HCT116 (cell line): Measurements from ENCODE around the gene SNRNP200. TPM values are rescaled to one million over a fixed set of nuclear protein-coding genes. Genes with fewer than 3 reads are reported as not detected.
A peak's percentile ranks its signal among the peaks of the same experiment; 100 is the strongest.

Experiments
- ATAC-seq: fragments of 200-7000 bp; cut with Tn5 transposase; 2 replicates; pipeline ENCODE4 v1.9.1; 2020; ENCODE audit warnings: mild to moderate bottlenecking, moderate library complexity
- BruUV-seq: library from RNA; stranded (reverse); fragments of 400-500 nt; replicated peaks from 2 replicates; lab custom pipeline; 2021; lab: Mats Ljungman, UMichigan
- CTCF ChIA-PET: fragments of 300-600 bp; sonication (Branson Sonifier 250); formaldehyde crosslinking; loops from one replicate; lab custom pipeline; 2021; ENCODE audit warnings: antibody characterized with exemption; lab: Charles Lee
- POLR2A ChIA-PET: fragments of 300-600, 350-600 bp; sonication (Branson Sonifier 250); formaldehyde crosslinking; loops from one replicate; lab custom pipeline; 2021; ENCODE audit warnings: antibody characterized with exemption; lab: Charles Lee
- RAD21 ChIA-PET, 2 experiments: fragments of 300-600 bp; sonication (Branson Sonifier 250); formaldehyde crosslinking; loops; one replicate each; lab custom pipeline; 2023; ENCODE audit warnings: low total read pairs in 2 of 2; ENCODE audit not compliant: uncharacterized antibody in 2 of 2, unreplicated experiment in 2 of 2, low non-redundant PET in 1 of 2; lab: Charles Lee
- DNase-seq: peaks from one replicate; pipeline ENCODE4 v3.0.0-alpha.2; 2010; ENCODE audit warnings: low read depth, low spot score
- H2AFZ ChIP-seq: fragments of 200-600 bp; shearing (Covaris generic), sonication (generic); 2 replicates; pipeline ENCODE4 v1.6.1; 2017; ENCODE audit warnings: low read depth, mixed run types, mixed read lengths, antibody characterized with exemption, low read length; ENCODE audit not compliant: poor library complexity, severe bottlenecking
- H3K27ac ChIP-seq: 2 replicates; pipeline ENCODE4 v1.5.1; 2012; ENCODE audit warnings: low read depth, low read length
- H3K27me3 ChIP-seq: fragments of 200-600 bp; sonication (generic); 2 replicates; pipeline ENCODE4 v1.6.1; 2016; ENCODE audit warnings: mixed run types, low read length, mixed read lengths; ENCODE audit not compliant: insufficient read depth
- H3K36me3 ChIP-seq, 2 experiments: fragments of 200-500 bp in 1 of 2; fragments of 200-600 bp in 1 of 2; sonication (Bioruptor generic) in 1 of 2; sonication (generic) in 1 of 2; 2 replicates each; pipeline versions ENCODE4 v1.5.1 to v1.6.1; 2014 to 2016; ENCODE audit warnings: low read length in 2 of 2, inconsistent platforms in 1 of 2, mixed read lengths in 1 of 2, mixed run types in 1 of 2; ENCODE audit not compliant: insufficient read depth in 2 of 2, control insufficient read depth in 1 of 2
- H3K4me1 ChIP-seq, 2 experiments: fragments of 200-600 bp in 1 of 2; sonication (generic) in 1 of 2; 2 replicates each; pipeline versions ENCODE4 v1.5.1 to v1.6.1; 2012 to 2017; ENCODE audit warnings: low read length in 2 of 2, inconsistent platforms in 1 of 2, mild to moderate bottlenecking in 1 of 2, mixed read lengths in 1 of 2, mixed run types in 1 of 2, moderate library complexity in 1 of 2; ENCODE audit not compliant: insufficient read depth in 2 of 2, control insufficient read depth in 1 of 2
- H3K4me2 ChIP-seq: fragments of 200-600 bp; sonication (generic); 2 replicates; pipeline ENCODE4 v1.6.1; 2017; ENCODE audit warnings: mixed run types, low read length, mixed read lengths
- H3K4me3 ChIP-seq, 2 experiments: fragments of 200-600 bp in 1 of 2; sonication (generic) in 1 of 2; replicated peaks in 1 of 2; 2 replicates each; pipeline ENCODE4 v1.5.1; 2011 to 2016; ENCODE audit warnings: low read length in 2 of 2, control low read depth in 1 of 2, low read depth in 1 of 2, mild to moderate bottlenecking in 1 of 2, mixed read lengths in 1 of 2, mixed run types in 1 of 2
- H3K79me2 ChIP-seq: fragments of 200-600 bp; sonication (generic); 2 replicates; pipeline ENCODE4 v1.6.1; 2017; ENCODE audit warnings: mild to moderate bottlenecking, mixed run types, low read length, moderate library complexity, mixed read lengths; ENCODE audit not compliant: insufficient read depth
- H3K9ac ChIP-seq: fragments of 200-600 bp; sonication (generic); 2 replicates; pipeline ENCODE4 v1.6.1; 2016; ENCODE audit warnings: low read length, mixed read lengths
- H3K9me2 ChIP-seq: fragments of 200-600 bp; sonication (generic), shearing (Covaris generic); 2 replicates; pipeline ENCODE4 v1.6.1; 2017; ENCODE audit warnings: mixed run types, mild to moderate bottlenecking, moderate library complexity; ENCODE audit not compliant: insufficient read depth
- H3K9me3 ChIP-seq, 2 experiments: fragments of 200-500 bp in 1 of 2; fragments of 200-600 bp in 1 of 2; sonication (Bioruptor generic) in 1 of 2; sonication (generic) in 1 of 2; 2 replicates each; pipeline ENCODE4 v1.6.1; 2014 to 2017; ENCODE audit warnings: low read length in 2 of 2, mixed read lengths in 2 of 2, inconsistent platforms in 1 of 2, low read depth in 1 of 2, mild to moderate bottlenecking in 1 of 2, mixed run types in 1 of 2, moderate library complexity in 1 of 2; ENCODE audit not compliant: control insufficient read depth in 1 of 2, insufficient read depth in 1 of 2
- H4K20me1 ChIP-seq: fragments of 200-600 bp; sonication (generic), shearing (Covaris generic); 2 replicates; pipeline ENCODE4 v1.6.1; 2017; ENCODE audit warnings: mixed run types, mild to moderate bottlenecking, moderate library complexity; ENCODE audit not compliant: insufficient read depth
- CEBPB ChIP-seq: IDR thresholded peaks from 2 replicates; pipeline ENCODE4 v1.6.1; 2012; ENCODE audit warnings: low read depth
- ELF1 ChIP-seq: IDR thresholded peaks from 2 replicates; pipeline ENCODE4 v1.6.1; 2012; ENCODE audit warnings: low read depth, borderline replicate concordance
- EZH2 ChIP-seq: fragments of 200-600 bp; sonication (generic); IDR thresholded peaks from 2 replicates; pipeline ENCODE4 v1.6.1; 2017; ENCODE audit warnings: antibody characterized with exemption, mixed run types
- EZH2phosphoT487 ChIP-seq: fragments of 200-600 bp; IDR thresholded peaks from 2 replicates; pipeline ENCODE4 v1.6.1; 2018; ENCODE audit warnings: antibody characterized with exemption, borderline replicate concordance
- FOSL1 ChIP-seq: IDR thresholded peaks from 2 replicates; pipeline ENCODE4 v1.6.1; 2012; ENCODE audit warnings: low read depth
- POLR2A ChIP-seq: IDR thresholded peaks from 2 replicates; pipeline ENCODE4 v1.7.0; 2011; ENCODE audit warnings: borderline replicate concordance; ENCODE audit not compliant: insufficient read depth, insufficient read length; ENCODE audit errors: extremely low read depth
- POLR2AphosphoS5 ChIP-seq: IDR thresholded peaks from 2 replicates; pipeline ENCODE4 v1.6.1; 2011; ENCODE audit warnings: mild to moderate bottlenecking, low read depth, low read length, moderate library complexity
- RAD21 ChIP-seq: IDR thresholded peaks from 2 replicates; pipeline ENCODE4 v1.6.1; 2012; ENCODE audit warnings: low read depth, mild to moderate bottlenecking
- SIN3A ChIP-seq: IDR thresholded peaks from 2 replicates; pipeline ENCODE4 v1.6.1; 2012; ENCODE audit warnings: low read depth
- SP1 ChIP-seq: IDR thresholded peaks from 2 replicates; pipeline ENCODE4 v1.6.1; 2012; ENCODE audit warnings: low read depth
- SRF ChIP-seq: IDR thresholded peaks from 2 replicates; pipeline ENCODE4 v1.6.1; 2012; ENCODE audit warnings: low read depth
- TCF7L2 ChIP-seq: IDR thresholded peaks from 2 replicates; pipeline ENCODE4 v1.7.0; 2011; ENCODE audit warnings: borderline replicate concordance, inconsistent platforms; ENCODE audit not compliant: insufficient read depth, insufficient read length; ENCODE audit errors: extremely low read depth
- YY1 ChIP-seq: IDR thresholded peaks from 2 replicates; pipeline ENCODE4 v1.6.1; 2011; ENCODE audit warnings: low read length, low read depth, moderate library complexity, mild to moderate bottlenecking; ENCODE audit not compliant: insufficient replicate concordance; ENCODE audit errors: extremely low read depth
- ZFX ChIP-seq: fragments of 450-650 bp; IDR thresholded peaks from 2 replicates; pipeline ENCODE4 v1.6.1; 2017
- ZNF274 ChIP-seq: fragments of 200-500 bp; sonication (Bioruptor generic); IDR thresholded peaks from 2 replicates; pipeline ENCODE4 v1.6.1; 2014; ENCODE audit warnings: mild to moderate bottlenecking, low read depth, low read length, inconsistent platforms
- intact Hi-C: fragments of 100-400 bp; cut with micrococcal nuclease; formaldehyde crosslinking; loops from 2 replicates; pipeline ENCODE4 v1.10.0; 2022
- total RNA-seq: library from RNA; stranded (reverse); gene quantifications from one replicate; pipeline ENCODE4 v1.2.1, GENCODE V29; 2021; ENCODE audit not compliant: unreplicated experiment
- TF ChIP-seq, protein P1 (sequence below), 3 experiments: fragments of 200-600 bp in 1 of 3; sonication (generic) in 1 of 3; IDR thresholded peaks in 2 of 3; conservative IDR thresholded peaks in 1 of 3; 2 replicates each; pipeline ENCODE4 v1.5.1; 2012 to 2017; ENCODE audit warnings: low read depth in 2 of 3, low read length in 2 of 3, antibody characterized with exemption in 1 of 3, borderline replicate concordance in 1 of 3, control low read depth in 1 of 3, mild to moderate bottlenecking in 1 of 3, mixed read lengths in 1 of 3, mixed run types in 1 of 3, moderate library complexity in 1 of 3; ENCODE audit not compliant: insufficient read depth in 1 of 3
- TF ChIP-seq, protein P2 (sequence below): IDR thresholded peaks from 2 replicates; pipeline ENCODE4 v1.6.1; 2012

The SNRNP200 gene
- total RNA-seq, 1 experiment from 2014 or later = 202 TPM

DNA sequence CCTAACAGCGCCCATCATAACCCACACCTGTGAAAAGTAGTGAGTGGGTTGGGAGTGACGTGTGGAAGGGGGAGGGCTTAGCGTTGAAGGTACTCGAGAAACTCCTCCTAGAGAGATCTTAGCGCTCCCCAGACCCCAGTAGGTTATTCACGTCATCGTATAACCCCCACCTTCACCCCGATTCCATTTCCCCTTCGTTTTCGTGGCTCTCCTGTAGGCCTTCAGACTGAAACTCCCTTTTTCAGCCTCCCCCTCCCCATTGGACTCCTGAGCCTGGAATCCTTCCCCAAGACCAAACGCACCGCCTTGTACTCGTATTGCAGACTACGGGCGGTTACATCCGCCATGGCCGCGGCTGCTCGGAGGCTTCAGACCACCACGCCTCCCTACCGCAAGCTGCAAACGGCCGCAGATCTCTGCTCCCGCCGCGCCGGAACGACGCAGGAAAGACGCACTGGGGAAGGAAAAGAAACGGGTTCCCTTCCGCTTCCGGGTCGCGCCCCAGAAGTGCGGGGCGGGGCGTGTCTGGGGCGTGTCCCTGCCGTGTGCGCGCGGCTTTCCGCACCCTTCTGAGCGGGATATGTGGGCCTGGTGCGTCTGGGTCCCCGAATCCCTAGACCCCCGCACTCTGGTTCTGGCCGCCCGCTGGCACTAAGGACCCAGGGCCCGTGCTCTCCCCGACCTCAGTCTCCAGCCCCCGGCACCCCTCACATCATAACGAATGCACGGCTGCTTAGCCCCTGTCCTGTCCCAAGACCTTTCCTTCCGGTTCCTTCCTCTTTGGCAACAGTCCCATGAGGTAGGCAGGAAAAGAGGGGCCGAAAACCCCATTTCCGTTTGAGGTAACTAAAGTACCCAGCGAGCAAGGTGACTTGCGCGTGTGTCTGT lies at the start of gene SNRNP200 (continued):
- TF ChIP-seq, protein P1, sequence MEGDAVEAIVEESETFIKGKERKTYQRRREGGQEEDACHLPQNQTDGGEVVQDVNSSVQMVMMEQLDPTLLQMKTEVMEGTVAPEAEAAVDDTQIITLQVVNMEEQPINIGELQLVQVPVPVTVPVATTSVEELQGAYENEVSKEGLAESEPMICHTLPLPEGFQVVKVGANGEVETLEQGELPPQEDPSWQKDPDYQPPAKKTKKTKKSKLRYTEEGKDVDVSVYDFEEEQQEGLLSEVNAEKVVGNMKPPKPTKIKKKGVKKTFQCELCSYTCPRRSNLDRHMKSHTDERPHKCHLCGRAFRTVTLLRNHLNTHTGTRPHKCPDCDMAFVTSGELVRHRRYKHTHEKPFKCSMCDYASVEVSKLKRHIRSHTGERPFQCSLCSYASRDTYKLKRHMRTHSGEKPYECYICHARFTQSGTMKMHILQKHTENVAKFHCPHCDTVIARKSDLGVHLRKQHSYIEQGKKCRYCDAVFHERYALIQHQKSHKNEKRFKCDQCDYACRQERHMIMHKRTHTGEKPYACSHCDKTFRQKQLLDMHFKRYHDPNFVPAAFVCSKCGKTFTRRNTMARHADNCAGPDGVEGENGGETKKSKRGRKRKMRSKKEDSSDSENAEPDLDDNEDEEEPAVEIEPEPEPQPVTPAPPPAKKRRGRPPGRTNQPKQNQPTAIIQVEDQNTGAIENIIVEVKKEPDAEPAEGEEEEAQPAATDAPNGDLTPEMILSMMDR (IDR thresholded peaks at IDR 0.05 in 2 of 3, conservative IDR thresholded peaks at IDR 0.05 in 1 of 3; ENCODE audit: borderline replicate concordance in 1 of 3, insufficient read depth in 1 of 3, low read depth in 2 of 3, low read length in 2 of 3) = no peak
- TF ChIP-seq POLR2A = peak; percentile 83
- TF ChIP-seq YY1 = peak; percentile 59
- peak; percentile 52; the same call in 1 of the 2 replicates for TF ChIP-seq SRF
- TF ChIP-seq, protein P2, sequence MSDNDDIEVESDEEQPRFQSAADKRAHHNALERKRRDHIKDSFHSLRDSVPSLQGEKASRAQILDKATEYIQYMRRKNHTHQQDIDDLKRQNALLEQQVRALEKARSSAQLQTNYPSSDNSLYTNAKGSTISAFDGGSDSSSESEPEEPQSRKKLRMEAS = peak; percentile 90
- peak; percentile 72 for TF ChIP-seq ZFX

DNA sequence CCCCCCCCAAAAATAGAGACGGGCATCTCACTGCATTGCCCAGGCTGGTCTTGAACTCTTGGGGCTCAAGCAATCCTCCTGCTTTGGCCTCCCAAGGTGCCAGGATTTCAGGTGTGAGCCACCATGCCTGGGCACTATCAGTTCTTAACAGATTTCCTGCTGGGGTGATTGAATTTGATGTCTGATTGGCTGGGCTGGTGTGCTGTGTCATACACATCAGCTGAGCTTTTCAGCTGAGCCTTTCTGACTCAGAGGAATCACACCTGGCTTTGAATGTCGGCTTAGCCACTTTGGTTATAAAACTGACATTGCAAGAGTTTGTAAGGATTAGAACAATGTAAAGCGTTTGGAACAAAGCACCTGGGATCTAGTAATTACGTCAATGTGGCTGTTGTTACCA lies 49.1 kb upstream of the SNRNP200 start:
- no peak overlapping the region for H3K4me2 ChIP-seq
- no peaks in the 10 kb centered on the region for H3K4me1 ChIP-seq
- H3K9ac ChIP-seq = no peak overlapping the region
- H3K9me2 ChIP-seq = no peaks in the 10 kb centered on the region
- H2AFZ ChIP-seq = no peak overlapping the region
- no peaks in the 10 kb centered on the region for H4K20me1 ChIP-seq
- no peaks in the 10 kb centered on the region for H3K9me3 ChIP-seq
- H3K27ac ChIP-seq = no peak overlapping the region
- no TSS peak for BruUV-seq
- H3K36me3 ChIP-seq = peaks cover 39 to 75% of the 10 kb centered on the region in 2 experiments
- no peaks in the 10 kb centered on the region for H3K79me2 ChIP-seq
- DNase-seq = no peak
- ChIA-PET POLR2A (no interaction called here), CTCF (no interaction called here), RAD21 (no interaction called here)
- no peak overlapping the region for H3K4me3 ChIP-seq
- no peak for ATAC-seq
- intact Hi-C loops = no loop called here
- no peaks in the 10 kb centered on the region for H3K27me3 ChIP-seq
- TF ChIP-seq POLR2AphosphoS5 (no peak), YY1 (no peak), ELF1 (no peak), CEBPB (no peak), SRF (no peak), TCF7L2 (no peak), POLR2A (no peak), FOSL1 (no peak), EZH2phosphoT487 (no peak), EZH2 (no peak), ZNF274 (no peak), SIN3A (no peak), RAD21 (no peak), SP1 (no peak)
- TF ChIP-seq, protein P1 (IDR thresholded peaks at IDR 0.05 in 2 of 3, conservative IDR thresholded peaks at IDR 0.05 in 1 of 3; ENCODE audit: borderline replicate concordance in 1 of 3, insufficient read depth in 1 of 3, low read depth in 2 of 3, low read length in 2 of 3) = no peak
